A549 (cell line): ENCODE measurements around the gene ATP8A2. TPM values are rescaled to one million over a fixed set of nuclear protein-coding genes. Genes with fewer than 3 reads are reported as not detected.

Experiments
- ATAC-seq, 2 experiments: fragments of 200-7000 bp in 1 of 2; fragments of >200 bp in 1 of 2; cut with Nextera tagmentation in 1 of 2; cut with Tn5 transposase in 1 of 2; 3 replicates each; pipeline versions ENCODE4 v1.8.0 to v1.9.1; 2018 to 2020; ENCODE audit warnings: mild to moderate bottlenecking in 1 of 2, moderate library complexity in 1 of 2
- CTCF ChIA-PET: fragments of 300-600 bp; sonication (Branson Sonifier 250); formaldehyde crosslinking; extraction: SDS; loops from one replicate; lab custom pipeline; 2021; ENCODE audit warnings: antibody characterized with exemption, inconsistent platforms; lab: Yijun Ruan, JAX
- POLR2A ChIA-PET: fragments of 350-600 bp; formaldehyde crosslinking; extraction: SDS; loops from one replicate; lab custom pipeline; 2021; ENCODE audit warnings: antibody characterized with exemption, inconsistent platforms; lab: Yijun Ruan, JAX
- DNase-seq, 2 experiments: peaks; one replicate each; pipeline versions ENCODE4 v3.0.0 to v3.0.0-alpha.2; 2011 to 2016; ENCODE audit warnings: low read depth in 1 of 2, low spot score in 1 of 2
- FAIRE-seq: peaks from 2 replicates; lab custom pipeline; 2011; peaks lifted over from hg19 to GRCh38; lab: Jason Lieb, UNC
- H3K27ac ChIP-seq, 2 experiments: fragments of >200 bp; sonication (Bioruptor Twin); formaldehyde crosslinking; 3 replicates each; pipeline ENCODE4 v1.5.1; 2016 to 2017
- H3K4me1 ChIP-seq: fragments of >200 bp; sonication (Bioruptor Twin); formaldehyde crosslinking; 3 replicates; pipeline ENCODE4 v1.6.1; 2016
- H3K4me2 ChIP-seq: fragments of >200 bp; sonication (Bioruptor Twin); formaldehyde crosslinking; 3 replicates; pipeline ENCODE4 v1.6.1; 2016
- H3K4me3 ChIP-seq: fragments of >200 bp; sonication (Bioruptor Twin); formaldehyde crosslinking; 3 replicates; pipeline ENCODE4 v1.5.1; 2016
- H3K9me3 ChIP-seq: fragments of >200 bp; sonication (Bioruptor Twin); formaldehyde crosslinking; 3 replicates; pipeline ENCODE4 v1.6.1; 2016
- BHLHE40 ChIP-seq: IDR thresholded peaks from 2 replicates; pipeline ENCODE4 v1.6.1; 2012; ENCODE audit warnings: low read depth, low read length, inconsistent platforms
- CBX2 ChIP-seq: fragments of 200-600 bp; sonication (generic); IDR thresholded peaks from 2 replicates; pipeline ENCODE4 v1.6.1; 2016; ENCODE audit warnings: low read depth, mild to moderate bottlenecking, borderline replicate concordance
- CEBPB ChIP-seq, 2 experiments: fragments of >200 bp in 1 of 2; sonication (Bioruptor Twin) in 1 of 2; formaldehyde crosslinking in 1 of 2; IDR thresholded peaks; 2 replicates each; pipeline ENCODE4 v1.6.1; 2012 to 2016
- CHD4 ChIP-seq: fragments of 200-600 bp; sonication (generic); IDR thresholded peaks from 2 replicates; pipeline ENCODE4 v1.6.1; 2016; ENCODE audit warnings: antibody characterized with exemption, mild to moderate bottlenecking, borderline replicate concordance
- EHMT2 ChIP-seq: fragments of 200-600 bp; sonication (generic); IDR thresholded peaks from 2 replicates; pipeline ENCODE4 v1.6.1; 2016; ENCODE audit warnings: antibody characterized with exemption, low read depth, mild to moderate bottlenecking, moderate library complexity
- EP300 ChIP-seq, 2 experiments: fragments of >200 bp; sonication (Bioruptor Twin); formaldehyde crosslinking; IDR thresholded peaks; 2 replicates in 1 of 2; 3 replicates in 1 of 2; pipeline ENCODE4 v1.6.1; 2016 to 2017
- FOSL2 ChIP-seq, 2 experiments: fragments of 450-650 bp in 1 of 2; fragments of >200 bp in 1 of 2; sonication (Bioruptor Twin) in 1 of 2; formaldehyde crosslinking; IDR thresholded peaks; 2 replicates each; pipeline versions ENCODE4 v1.5.0 to v1.6.1; 2016 to 2020; ENCODE audit warnings: mild to moderate bottlenecking in 1 of 2, moderate library complexity in 1 of 2
- FOXS1 ChIP-seq: fragments of 250-450 bp; sonication (Bioruptor Pico); IDR thresholded peaks from 2 replicates; pipeline ENCODE4 v1.5.0; 2020; ENCODE audit warnings: mild to moderate bottlenecking, moderate library complexity
- HDAC2 ChIP-seq: fragments of 200-600 bp; sonication (generic); IDR thresholded peaks from 2 replicates; pipeline ENCODE4 v1.6.1; 2016
- HOXA7 ChIP-seq: fragments of 250-450 bp; sonication (Bioruptor Pico); IDR thresholded peaks from 2 replicates; pipeline ENCODE4 v1.5.0; 2020; ENCODE audit warnings: mild to moderate bottlenecking, moderate library complexity
- HOXB13 ChIP-seq: fragments of 250-450 bp; sonication (Bioruptor Pico); IDR thresholded peaks from 2 replicates; pipeline ENCODE4 v1.5.0; 2020; ENCODE audit warnings: low read depth, mild to moderate bottlenecking, moderate library complexity
- JUN ChIP-seq, 2 experiments: fragments of >200 bp; sonication (Bioruptor Twin); formaldehyde crosslinking; IDR thresholded peaks; 2 replicates in 1 of 2; 3 replicates in 1 of 2; pipeline ENCODE4 v1.6.1; 2016 to 2017
- KDM5A ChIP-seq: fragments of 200-600 bp; sonication (generic); IDR thresholded peaks from 2 replicates; pipeline ENCODE4 v1.6.1; 2016; ENCODE audit warnings: antibody characterized with exemption, mild to moderate bottlenecking
- MAFK ChIP-seq: fragments of 450-650 bp; IDR thresholded peaks from 2 replicates; pipeline ENCODE4 v1.6.1; 2014; ENCODE audit not compliant: partially characterized antibody
- MAZ ChIP-seq: fragments of 150-350 bp; IDR thresholded peaks from 2 replicates; pipeline ENCODE4 v1.6.1; 2014; ENCODE audit warnings: antibody characterized with exemption, low read depth, low read length, borderline replicate concordance
- NFE2L2 ChIP-seq: fragments of 150-350 bp; conservative IDR thresholded peaks from 2 replicates; pipeline ENCODE4 v1.6.1; 2014; ENCODE audit warnings: low read length
- NPAS2 ChIP-seq: fragments of 250-450 bp; sonication (Bioruptor Pico); IDR thresholded peaks from 2 replicates; pipeline ENCODE4 v1.8.0; 2022; ENCODE audit warnings: mild to moderate bottlenecking, moderate library complexity, borderline replicate concordance
- POLR2A ChIP-seq: IDR thresholded peaks from 2 replicates; pipeline ENCODE4 v1.6.1; 2012; ENCODE audit warnings: mild to moderate bottlenecking, low read length
- RNF2 ChIP-seq: fragments of 200-600 bp; sonication (generic); IDR thresholded peaks from 2 replicates; pipeline ENCODE4 v1.6.1; 2016; ENCODE audit warnings: low read depth, mild to moderate bottlenecking, antibody characterized with exemption, moderate library complexity, borderline replicate concordance
- SREBF2 ChIP-seq: fragments of 450-650 bp; IDR thresholded peaks from 2 replicates; pipeline ENCODE4 v1.6.1; 2014; ENCODE audit warnings: mild to moderate bottlenecking, moderate library complexity
- ZNF302 ChIP-seq: fragments of 250-450 bp; sonication (Bioruptor Pico); IDR thresholded peaks from 2 replicates; pipeline ENCODE4 v1.9.0; 2021; ENCODE audit warnings: inconsistent platforms, mild to moderate bottlenecking, moderate library complexity
- ZSCAN20 ChIP-seq: fragments of 250-450 bp; sonication (Bioruptor Pico); IDR thresholded peaks from 2 replicates; pipeline ENCODE4 v1.8.0; 2022; ENCODE audit warnings: mild to moderate bottlenecking, moderate library complexity
- WGBS: methylation state at CpG from one replicate; pipeline ENCODE4 v1.1.6; 2017; ENCODE audit errors: missing lambda C conversion rate; 5-methylcytosine and 5-hydroxymethylcytosine counted together
- polyA plus RNA-seq, 4 experiments: library from polyadenylated mRNA; depleted of rRNA in 3 of 4; stranded (reverse); fragments of >200 nt; fragmentation: RNase III in 1 of 4; extraction: RNeasy Plus Mini Kit Qiagen cat#74134 plus additional on column Dnase treatment in 1 of 4; gene quantifications; 2 replicates in 3 of 4; 3 replicates in 1 of 4; pipeline ENCODE4 v1.2.3, GENCODE V29; 2011 to 2017
- TF ChIP-seq, protein P1 (sequence below): fragments of 250-450 bp; sonication (Bioruptor Pico); IDR thresholded peaks from 2 replicates; pipeline ENCODE4 v1.5.0; 2021; ENCODE audit warnings: mild to moderate bottlenecking, moderate library complexity, borderline replicate concordance
- TF ChIP-seq, protein P2 (sequence below): fragments of 250-450 bp; sonication (Bioruptor Pico); IDR thresholded peaks from 2 replicates; pipeline ENCODE4 v1.5.0; 2020; ENCODE audit warnings: low read depth, mild to moderate bottlenecking, moderate library complexity
- TF ChIP-seq, protein P3 (sequence below): fragments of 450-650 bp; IDR thresholded peaks from 2 replicates; pipeline ENCODE4 v1.6.1; 2014; ENCODE audit warnings: antibody characterized with exemption
- TF ChIP-seq, protein P4 (sequence below): fragments of >200 bp; sonication (Bioruptor Twin); formaldehyde crosslinking; IDR thresholded peaks from 3 replicates; pipeline ENCODE4 v1.5.1; 2016
- TF ChIP-seq, protein P5 (sequence below): IDR thresholded peaks from 2 replicates; pipeline ENCODE4 v1.6.1; 2012
- TF ChIP-seq, protein P6 (sequence below): fragments of 150-350 bp; IDR thresholded peaks from 2 replicates; pipeline ENCODE4 v1.6.1; 2014; ENCODE audit warnings: low read depth, mild to moderate bottlenecking, low read length
- TF ChIP-seq, protein P7 (sequence below): fragments of >200 bp; sonication (Bioruptor Twin); formaldehyde crosslinking; IDR thresholded peaks from 3 replicates; pipeline ENCODE4 v1.6.1; 2016

ATP8A2 gene
- polyA plus RNA-seq, 2 of the 4 experiments (the other 2 are of a cell fraction), result 0.03 TPM; not detected in 1

DNA sequence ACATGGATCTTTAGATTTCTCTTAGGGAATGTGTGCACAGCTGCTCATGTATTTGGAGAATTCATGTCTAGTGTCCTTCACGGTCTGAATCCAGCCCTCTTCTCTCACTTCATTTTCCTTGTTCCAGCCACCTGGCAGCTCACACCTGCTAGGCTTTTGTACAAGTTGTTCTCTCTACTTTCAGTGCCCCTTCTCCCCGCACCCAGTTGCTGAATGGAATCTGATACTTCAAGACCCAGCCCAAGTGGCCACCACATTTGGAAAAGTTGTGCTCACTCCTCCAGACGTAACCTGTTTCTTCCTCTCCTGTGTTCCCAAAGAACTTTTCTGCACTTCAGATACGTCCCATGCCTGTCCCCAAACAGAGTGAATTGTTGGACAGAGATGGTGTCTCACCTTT is 444.5 kb downstream of the ATP8A2 start (continued):
- TF ChIP-seq, protein P1, sequence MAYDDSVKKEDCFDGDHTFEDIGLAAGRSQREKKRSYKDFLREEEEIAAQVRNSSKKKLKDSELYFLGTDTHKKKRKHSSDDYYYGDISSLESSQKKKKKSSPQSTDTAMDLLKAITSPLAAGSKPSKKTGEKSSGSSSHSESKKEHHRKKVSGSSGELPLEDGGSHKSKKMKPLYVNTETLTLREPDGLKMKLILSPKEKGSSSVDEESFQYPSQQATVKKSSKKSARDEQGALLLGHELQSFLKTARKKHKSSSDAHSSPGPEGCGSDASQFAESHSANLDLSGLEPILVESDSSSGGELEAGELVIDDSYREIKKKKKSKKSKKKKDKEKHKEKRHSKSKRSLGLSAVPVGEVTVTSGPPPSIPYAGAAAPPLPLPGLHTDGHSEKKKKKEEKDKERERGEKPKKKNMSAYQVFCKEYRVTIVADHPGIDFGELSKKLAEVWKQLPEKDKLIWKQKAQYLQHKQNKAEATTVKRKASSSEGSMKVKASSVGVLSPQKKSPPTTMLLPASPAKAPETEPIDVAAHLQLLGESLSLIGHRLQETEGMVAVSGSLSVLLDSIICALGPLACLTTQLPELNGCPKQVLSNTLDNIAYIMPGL (CRISPR knock-in tag), result no peak

DNA sequence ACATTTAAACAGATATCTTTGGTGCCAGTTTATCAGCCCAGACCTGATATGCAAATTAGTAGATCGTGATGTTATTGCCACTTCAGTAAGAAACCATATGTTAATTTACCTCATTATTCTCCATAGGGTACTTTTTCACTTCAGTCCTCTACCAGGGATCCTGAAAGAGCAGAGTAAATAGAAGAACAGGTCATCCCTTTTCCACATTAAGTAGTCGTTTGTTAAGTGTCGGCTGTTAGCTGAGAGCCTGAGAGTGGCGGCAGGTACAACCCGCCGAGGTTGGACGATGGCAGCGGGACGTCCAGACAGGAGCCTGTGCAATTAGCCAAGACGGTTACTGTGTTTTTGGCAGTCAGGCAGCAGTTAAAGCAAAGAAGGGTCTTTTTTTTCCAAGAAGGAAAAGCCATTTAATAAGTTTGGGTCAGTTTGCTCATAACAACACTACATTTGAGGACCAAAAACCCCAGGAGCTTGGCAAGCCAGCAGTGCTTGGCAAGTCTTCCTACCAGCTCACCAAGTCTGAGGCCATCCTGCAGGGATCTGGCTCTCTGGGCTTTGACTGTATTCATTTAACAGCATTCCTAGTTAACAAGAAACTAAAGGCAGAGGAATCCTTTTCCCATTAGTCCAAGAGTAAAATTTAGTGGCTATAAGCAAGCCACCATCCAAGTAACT is 448.2 kb downstream of the ATP8A2 start:
- Histone ChIP-seq H3K4me1 (no peaks in the 10 kb centered on the region), H3K27ac (no peak overlapping the region), H3K4me2 (no peak overlapping the region), H3K4me3 (no peak overlapping the region), H3K9me3 (no peaks in the 10 kb centered on the region)
- 19% methylated on average over 10 of the region's 10 CpGs for WGBS
- TF ChIP-seq SREBF2, result no peak
- TF ChIP-seq, protein P2, sequence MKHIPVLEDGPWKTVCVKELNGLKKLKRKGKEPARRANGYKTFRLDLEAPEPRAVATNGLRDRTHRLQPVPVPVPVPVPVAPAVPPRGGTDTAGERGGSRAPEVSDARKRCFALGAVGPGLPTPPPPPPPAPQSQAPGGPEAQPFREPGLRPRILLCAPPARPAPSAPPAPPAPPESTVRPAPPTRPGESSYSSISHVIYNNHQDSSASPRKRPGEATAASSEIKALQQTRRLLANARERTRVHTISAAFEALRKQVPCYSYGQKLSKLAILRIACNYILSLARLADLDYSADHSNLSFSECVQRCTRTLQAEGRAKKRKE (CRISPR knock-in tag), result no peak
- TF ChIP-seq ZNF302, result no peak
- TF ChIP-seq, protein P3, sequence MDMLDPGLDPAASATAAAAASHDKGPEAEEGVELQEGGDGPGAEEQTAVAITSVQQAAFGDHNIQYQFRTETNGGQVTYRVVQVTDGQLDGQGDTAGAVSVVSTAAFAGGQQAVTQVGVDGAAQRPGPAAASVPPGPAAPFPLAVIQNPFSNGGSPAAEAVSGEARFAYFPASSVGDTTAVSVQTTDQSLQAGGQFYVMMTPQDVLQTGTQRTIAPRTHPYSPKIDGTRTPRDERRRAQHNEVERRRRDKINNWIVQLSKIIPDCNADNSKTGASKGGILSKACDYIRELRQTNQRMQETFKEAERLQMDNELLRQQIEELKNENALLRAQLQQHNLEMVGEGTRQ, result no peak
- TF ChIP-seq NFE2L2, result no peak
- TF ChIP-seq CHD4, result no peak
- TF ChIP-seq RNF2, result no peak
- no peak for TF ChIP-seq CEBPB (IDR thresholded peaks at IDR 0.05)
- no peak for TF ChIP-seq FOSL2 (IDR thresholded peaks at IDR 0.05)
- no peak for TF ChIP-seq FOSL2 (CRISPR knock-in tag; IDR thresholded peaks at IDR 0.05)
- TF ChIP-seq, protein P4, sequence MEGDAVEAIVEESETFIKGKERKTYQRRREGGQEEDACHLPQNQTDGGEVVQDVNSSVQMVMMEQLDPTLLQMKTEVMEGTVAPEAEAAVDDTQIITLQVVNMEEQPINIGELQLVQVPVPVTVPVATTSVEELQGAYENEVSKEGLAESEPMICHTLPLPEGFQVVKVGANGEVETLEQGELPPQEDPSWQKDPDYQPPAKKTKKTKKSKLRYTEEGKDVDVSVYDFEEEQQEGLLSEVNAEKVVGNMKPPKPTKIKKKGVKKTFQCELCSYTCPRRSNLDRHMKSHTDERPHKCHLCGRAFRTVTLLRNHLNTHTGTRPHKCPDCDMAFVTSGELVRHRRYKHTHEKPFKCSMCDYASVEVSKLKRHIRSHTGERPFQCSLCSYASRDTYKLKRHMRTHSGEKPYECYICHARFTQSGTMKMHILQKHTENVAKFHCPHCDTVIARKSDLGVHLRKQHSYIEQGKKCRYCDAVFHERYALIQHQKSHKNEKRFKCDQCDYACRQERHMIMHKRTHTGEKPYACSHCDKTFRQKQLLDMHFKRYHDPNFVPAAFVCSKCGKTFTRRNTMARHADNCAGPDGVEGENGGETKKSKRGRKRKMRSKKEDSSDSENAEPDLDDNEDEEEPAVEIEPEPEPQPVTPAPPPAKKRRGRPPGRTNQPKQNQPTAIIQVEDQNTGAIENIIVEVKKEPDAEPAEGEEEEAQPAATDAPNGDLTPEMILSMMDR, result no peak
- TF ChIP-seq, protein P5, sequence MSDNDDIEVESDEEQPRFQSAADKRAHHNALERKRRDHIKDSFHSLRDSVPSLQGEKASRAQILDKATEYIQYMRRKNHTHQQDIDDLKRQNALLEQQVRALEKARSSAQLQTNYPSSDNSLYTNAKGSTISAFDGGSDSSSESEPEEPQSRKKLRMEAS, result no peak
- TF ChIP-seq HOXA7, result no peak
- no peak for TF ChIP-seq JUN (IDR thresholded peaks at IDR 0.05)
- no peak for TF ChIP-seq POLR2A
- TF ChIP-seq HDAC2, result no peak
- no peak for TF ChIP-seq KDM5A
- POLR2A ChIA-PET, result no interaction called here
- DNase-seq (no peak), FAIRE-seq (no peak), ATAC-seq (no peak)
- CTCF ChIA-PET, result no interaction called here

DNA sequence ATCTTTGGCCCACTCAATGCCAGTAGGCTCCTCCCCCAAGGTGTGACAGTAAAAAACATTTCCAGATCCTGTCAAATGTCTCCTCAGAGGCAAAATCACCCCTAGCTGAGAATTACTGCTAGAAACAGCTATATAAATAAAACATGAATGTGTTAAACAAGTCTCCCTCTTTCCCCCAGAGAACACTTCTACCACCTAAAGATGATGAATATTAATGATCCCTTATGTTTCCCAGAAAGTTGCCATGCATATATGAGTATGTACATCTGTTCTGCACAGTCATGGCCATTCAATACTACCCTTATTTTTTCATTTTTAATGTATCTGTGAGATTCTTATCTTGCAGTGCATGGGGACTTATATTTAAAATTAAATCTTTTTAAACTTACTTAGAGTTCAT is 450.0 kb downstream of the ATP8A2 start:
- Histone ChIP-seq H3K4me3 (no peak overlapping the region), H3K4me1 (no peaks in the 10 kb centered on the region), H3K27ac (no peak overlapping the region), H3K9me3 (no peaks in the 10 kb centered on the region), H3K4me2 (no peak overlapping the region)
- ChIA-PET CTCF (no interaction called here), POLR2A (no interaction called here)
- FAIRE-seq, result no peak
- DNase-seq, result no peak
- ATAC-seq, result no peak
- no peak for TF ChIP-seq HOXA7
- TF ChIP-seq, protein P6, sequence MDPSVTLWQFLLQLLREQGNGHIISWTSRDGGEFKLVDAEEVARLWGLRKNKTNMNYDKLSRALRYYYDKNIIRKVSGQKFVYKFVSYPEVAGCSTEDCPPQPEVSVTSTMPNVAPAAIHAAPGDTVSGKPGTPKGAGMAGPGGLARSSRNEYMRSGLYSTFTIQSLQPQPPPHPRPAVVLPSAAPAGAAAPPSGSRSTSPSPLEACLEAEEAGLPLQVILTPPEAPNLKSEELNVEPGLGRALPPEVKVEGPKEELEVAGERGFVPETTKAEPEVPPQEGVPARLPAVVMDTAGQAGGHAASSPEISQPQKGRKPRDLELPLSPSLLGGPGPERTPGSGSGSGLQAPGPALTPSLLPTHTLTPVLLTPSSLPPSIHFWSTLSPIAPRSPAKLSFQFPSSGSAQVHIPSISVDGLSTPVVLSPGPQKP, result no peak
- TF ChIP-seq ZSCAN20 (CRISPR knock-in tag), result no peak
- TF ChIP-seq EP300 (IDR thresholded peaks at IDR 0.05), result no peak
- TF ChIP-seq HOXB13 (CRISPR knock-in tag), result no peak
- TF ChIP-seq, protein P7, sequence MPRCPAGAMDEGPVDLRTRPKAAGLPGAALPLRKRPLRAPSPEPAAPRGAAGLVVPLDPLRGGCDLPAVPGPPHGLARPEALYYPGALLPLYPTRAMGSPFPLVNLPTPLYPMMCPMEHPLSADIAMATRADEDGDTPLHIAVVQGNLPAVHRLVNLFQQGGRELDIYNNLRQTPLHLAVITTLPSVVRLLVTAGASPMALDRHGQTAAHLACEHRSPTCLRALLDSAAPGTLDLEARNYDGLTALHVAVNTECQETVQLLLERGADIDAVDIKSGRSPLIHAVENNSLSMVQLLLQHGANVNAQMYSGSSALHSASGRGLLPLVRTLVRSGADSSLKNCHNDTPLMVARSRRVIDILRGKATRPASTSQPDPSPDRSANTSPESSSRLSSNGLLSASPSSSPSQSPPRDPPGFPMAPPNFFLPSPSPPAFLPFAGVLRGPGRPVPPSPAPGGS, result no peak
- no peak for TF ChIP-seq POLR2A
- no peak for TF ChIP-seq MAFK
- no peak for TF ChIP-seq CBX2
- TF ChIP-seq BHLHE40, result no peak
- TF ChIP-seq NPAS2, result no peak
- TF ChIP-seq MAZ, result no peak
- TF ChIP-seq EHMT2, result no peak
- no peak for TF ChIP-seq CEBPB (IDR thresholded peaks at IDR 0.05)
- no peak for TF ChIP-seq JUN (IDR thresholded peaks at IDR 0.05)
- no peak for TF ChIP-seq FOXS1 (CRISPR knock-in tag)
